ENCODE data around the gene NIPSNAP3A. TPM values are rescaled to one million over a fixed set of nuclear protein-coding genes. Genes with fewer than 3 reads are reported as not detected.

Gene NIPSNAP3A
- total RNA-seq, 5 donors from 2014 or later (not counting 1 experiment from before 2014, with no cell fraction given): 6.8 to 10.5 (median 9.8) TPM

DNA sequence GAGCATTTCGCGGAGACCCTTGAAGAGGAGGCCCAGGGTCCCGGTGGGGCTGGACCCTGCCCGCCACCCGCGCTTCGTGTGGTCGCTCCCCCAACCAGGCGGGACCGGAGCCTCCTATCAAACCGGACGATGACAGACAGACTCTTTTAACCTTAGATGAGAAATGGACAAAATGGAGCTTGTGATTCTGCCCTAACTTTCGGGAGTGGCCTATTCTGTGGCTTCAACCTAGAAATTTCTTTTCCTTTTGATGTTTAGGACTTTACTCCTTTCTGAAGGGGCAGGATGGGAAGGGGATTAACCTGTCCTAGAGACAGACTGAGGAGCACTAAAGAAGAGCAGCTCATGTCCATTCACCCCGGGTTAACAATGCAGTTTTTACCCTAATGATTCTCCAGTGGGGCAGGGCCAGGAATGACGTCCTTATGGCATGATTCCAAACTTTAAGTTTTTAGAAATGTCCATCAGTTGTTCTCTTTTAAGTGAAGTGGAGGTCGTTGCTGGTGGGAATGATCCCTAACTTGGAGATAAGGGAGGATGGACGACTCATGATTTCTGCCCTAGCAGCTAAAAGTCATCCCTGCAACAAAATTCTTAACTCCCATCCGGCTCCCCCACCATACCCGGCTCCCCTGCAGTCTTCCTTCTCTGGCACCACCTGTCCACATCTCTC, 1.0 kb downstream of the NIPSNAP3A start:
- POLR2A ChIA-PET: interaction anchor here (0.6 to 2.0 kb wide), 4 partner anchors 12 to 669 kb away, joined by 3 to 14 read pairs (median 4); no protein-coding TSS in a partner anchor
- H3K4me1 Mint-ChIP-seq: peaks cover 18 to 25% (median 19%) of the 10 kb centered on the region in 3 donors
- H3K9me3 Mint-ChIP-seq: no peaks in the 10 kb centered on the region
- peaks cover 0 to 6% of the 10 kb centered on the region in 2 donors for H3K36me3 ChIP-seq (ENCODE audit: control insufficient read depth in 2 of 2, extremely low read depth in 1 of 2, insufficient read depth in 1 of 2, low read length in 1 of 2)
- H3K27ac ChIP-seq (ENCODE audit: low read length): peak overlapping the region; percentile 90
- H3K36me3 Mint-ChIP-seq: peaks cover 11% of the 10 kb centered on the region
- H3K9me3 ChIP-seq: no peaks in the 10 kb centered on the region
- H3K27me3 ChIP-seq (replicated peaks in 1 of 2; ENCODE audit: control insufficient read depth in 2 of 2, extremely low read depth in 1 of 2, insufficient read depth in 2 of 2, low read length in 1 of 2): no peaks in the 10 kb centered on the region
- ATAC-seq (replicated peaks in 1 of 4) (no peak), DNase-seq (peak in 1 of 35 experiments; percentile 32)
- H3K27me3 Mint-ChIP-seq: no peaks in the 10 kb centered on the region
- H3K4me3 ChIP-seq (ENCODE audit: control insufficient read depth in 1 of 2, extremely low read depth in 1 of 2, low read length in 1 of 2): peak overlapping the region; percentile 74 to 94
- CTCF ChIA-PET: interaction anchor here (1.3 to 1.8 kb wide), 2 partner anchors 14 to 15 kb away, joined by 3 to 4 read pairs; no protein-coding TSS in a partner anchor
- H3K4me3 Mint-ChIP-seq: peak overlapping the region; percentile 81 to 93 (median 90)
- peak overlapping the region; percentile 96 for H3K27ac Mint-ChIP-seq
- peaks cover 6 to 13% of the 10 kb centered on the region in 2 experiments for H3K4me1 ChIP-seq (ENCODE audit: control insufficient read depth in 1 of 2, extremely low read depth in 1 of 2, insufficient read depth in 2 of 2, low read length in 2 of 2)
- 26% methylated on average over 7 of the region's 19 CpGs for WGBS (ENCODE audit: insufficient coverage)

DNA sequence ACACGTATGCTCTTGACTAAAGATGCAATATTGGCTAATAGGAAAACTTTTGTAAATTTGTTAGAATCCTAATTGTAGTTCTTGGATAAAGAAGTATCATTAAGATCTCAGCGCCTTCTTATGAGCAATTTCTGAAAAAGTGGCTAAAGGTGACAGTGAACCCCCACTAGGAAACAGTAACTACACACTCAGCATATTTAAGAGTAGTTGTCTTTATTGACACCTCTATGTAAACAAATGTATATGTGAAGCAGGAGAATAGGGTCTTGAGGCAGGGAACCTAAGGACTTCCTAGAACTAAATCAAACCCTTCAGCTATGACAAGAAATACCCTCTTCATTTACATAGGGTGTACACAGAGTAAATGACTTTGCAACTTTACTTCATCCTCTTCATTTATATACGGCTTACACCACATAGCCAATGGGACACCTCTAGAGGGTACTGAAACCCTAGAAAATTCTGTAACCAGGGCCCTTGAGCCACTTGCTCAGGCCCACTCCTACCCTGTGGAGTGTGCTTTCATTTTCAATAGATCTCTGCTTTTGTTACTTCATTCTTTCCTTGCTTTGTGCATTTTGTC, 2.8 kb downstream of the NIPSNAP3A start:
- Mint-ChIP-seq H3K4me1 (peaks cover 18 to 25% (median 19%) of the 10 kb centered on the region in 3 donors), H3K27me3 (no peaks in the 10 kb centered on the region), H3K4me3 (no peak overlapping the region), H3K36me3 (peaks cover 18% of the 10 kb centered on the region), H3K27ac (no peak overlapping the region), H3K9me3 (no peaks in the 10 kb centered on the region)
- no peaks in the 10 kb centered on the region for H3K9me3 ChIP-seq
- DNase-seq: no peak
- no peaks in the 10 kb centered on the region for H3K27me3 ChIP-seq (replicated peaks in 1 of 2; ENCODE audit: control insufficient read depth in 2 of 2, extremely low read depth in 1 of 2, insufficient read depth in 2 of 2, low read length in 1 of 2)
- H3K36me3 ChIP-seq (ENCODE audit: control insufficient read depth in 2 of 2, extremely low read depth in 1 of 2, insufficient read depth in 1 of 2, low read length in 1 of 2): peaks cover 0 to 11% of the 10 kb centered on the region in 2 donors
- WGBS (ENCODE audit: insufficient coverage): 100% methylated on average over 1 of the region's 3 CpGs
- ChIA-PET POLR2A (no interaction called here), CTCF (interaction anchor here in 1 of 2 donors (0.7 kb wide), 1 partner anchor 67 kb away, joined by 3 read pairs; no protein-coding TSS in a partner anchor)
- H3K4me1 ChIP-seq (ENCODE audit: control insufficient read depth in 1 of 2, extremely low read depth in 1 of 2, insufficient read depth in 2 of 2, low read length in 2 of 2): peaks cover 6 to 13% of the 10 kb centered on the region in 2 experiments
- H3K27ac ChIP-seq (ENCODE audit: low read length): no peak overlapping the region
- ATAC-seq (replicated peaks in 1 of 4): no peak
- H3K4me3 ChIP-seq (ENCODE audit: control insufficient read depth in 1 of 2, extremely low read depth in 1 of 2, low read length in 1 of 2): no peak overlapping the region

DNA sequence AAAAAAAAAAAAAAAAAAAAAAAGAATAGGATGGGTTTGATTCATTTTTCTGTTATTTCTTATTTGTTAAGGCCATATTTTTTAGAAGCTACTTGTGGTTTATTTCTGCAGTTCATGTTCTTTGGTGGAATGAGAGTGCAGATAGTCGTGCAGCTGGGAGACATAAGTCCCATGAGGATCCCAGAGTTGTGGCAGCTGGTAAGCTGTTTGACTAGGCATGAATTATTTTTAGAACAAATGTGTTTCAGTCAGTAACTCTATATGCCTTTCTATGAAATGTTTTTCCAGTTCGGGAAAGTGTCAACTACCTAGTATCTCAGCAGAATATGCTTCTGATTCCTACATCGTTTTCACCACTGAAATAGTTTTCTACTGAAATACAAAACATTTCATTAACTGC, 11.5 kb downstream of the NIPSNAP3A start:
- H3K9me3 Mint-ChIP-seq: no peaks in the 10 kb centered on the region
- H3K36me3 ChIP-seq (ENCODE audit: control insufficient read depth in 2 of 2, extremely low read depth in 1 of 2, insufficient read depth in 1 of 2, low read length in 1 of 2): peaks cover 0 to 4% of the 10 kb centered on the region in 2 donors
- H3K27ac Mint-ChIP-seq: peak overlapping the region in 1 of 2 donors; percentile 16
- H3K4me3 Mint-ChIP-seq: no peak overlapping the region
- POLR2A ChIA-PET: no interaction called here
- no peak overlapping the region for H3K4me3 ChIP-seq (ENCODE audit: control insufficient read depth in 1 of 2, extremely low read depth in 1 of 2, low read length in 1 of 2)
- no peaks in the 10 kb centered on the region for H3K27me3 Mint-ChIP-seq
- no peak overlapping the region for H3K27ac ChIP-seq (ENCODE audit: low read length)
- no peak for ATAC-seq (replicated peaks in 1 of 4)
- WGBS (ENCODE audit: insufficient coverage): no CpG with 5 or more reads among the region's 3 CpGs
- no peaks in the 10 kb centered on the region for H3K9me3 ChIP-seq
- no peak for DNase-seq
- H3K4me1 Mint-ChIP-seq: peaks cover 0 to 7% (median 6%) of the 10 kb centered on the region in 3 donors
- H3K4me1 ChIP-seq (ENCODE audit: control insufficient read depth in 1 of 2, extremely low read depth in 1 of 2, insufficient read depth in 2 of 2, low read length in 2 of 2): peaks cover 2 to 6% of the 10 kb centered on the region in 2 experiments
- peaks cover 11% of the 10 kb centered on the region for H3K36me3 Mint-ChIP-seq
- H3K27me3 ChIP-seq (replicated peaks in 1 of 2; ENCODE audit: control insufficient read depth in 2 of 2, extremely low read depth in 1 of 2, insufficient read depth in 2 of 2, low read length in 1 of 2): peaks cover 0 to 2% of the 10 kb centered on the region in 2 experiments
- CTCF ChIA-PET: interaction anchor here (0.7 to 1.0 kb wide), 3 partner anchors 15 to 1837 kb away, joined by 3 to 6 read pairs (median 4); no protein-coding TSS in a partner anchor

DNA sequence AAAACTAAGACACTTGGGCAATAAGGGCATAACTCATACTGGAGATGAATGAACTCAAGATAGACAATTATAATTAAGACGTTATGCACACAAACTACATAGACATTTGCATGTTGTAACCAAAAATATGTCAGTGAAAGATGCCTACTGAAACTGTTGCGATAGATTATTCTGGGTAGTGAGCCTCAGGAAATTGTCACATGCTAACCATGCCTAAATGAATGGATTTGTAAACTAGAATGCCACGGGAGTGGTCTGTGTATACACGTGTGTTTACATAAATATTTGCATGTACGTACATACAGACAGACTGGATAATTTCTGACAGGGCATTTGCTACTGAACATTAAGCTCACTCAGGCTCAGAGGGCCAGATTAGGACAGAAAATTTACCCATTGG, 17.7 kb downstream of the NIPSNAP3A start:
- Histone ChIP-seq H3K4me3 (ENCODE audit: control insufficient read depth in 1 of 2, extremely low read depth in 1 of 2, low read length in 1 of 2) (no peak overlapping the region), H3K36me3 (ENCODE audit: control insufficient read depth in 2 of 2, extremely low read depth in 1 of 2, insufficient read depth in 1 of 2, low read length in 1 of 2) (no peaks in the 10 kb centered on the region), H3K27ac (ENCODE audit: low read length) (no peak overlapping the region), H3K4me1 (ENCODE audit: control insufficient read depth in 1 of 2, extremely low read depth in 1 of 2, insufficient read depth in 2 of 2, low read length in 2 of 2) (peaks cover 2 to 13% of the 10 kb centered on the region in 2 experiments), H3K27me3 (replicated peaks in 1 of 2; ENCODE audit: control insufficient read depth in 2 of 2, extremely low read depth in 1 of 2, insufficient read depth in 2 of 2, low read length in 1 of 2) (peaks cover 0 to 8% of the 10 kb centered on the region in 2 experiments), H3K9me3 (no peaks in the 10 kb centered on the region)
- 83% methylated on average over 1 of the region's 5 CpGs for WGBS (ENCODE audit: insufficient coverage)
- no peak overlapping the region for H3K27ac Mint-ChIP-seq
- ATAC-seq (replicated peaks in 1 of 4) (no peak), DNase-seq (no peak)
- peaks cover 0 to 10% (median 6%) of the 10 kb centered on the region in 3 donors for H3K4me1 Mint-ChIP-seq
- H3K27me3 Mint-ChIP-seq: no peaks in the 10 kb centered on the region
- peak overlapping the region; percentile 86 to 92 (median 91) for H3K4me3 Mint-ChIP-seq
- POLR2A ChIA-PET: interaction anchor here in 1 of 2 donors (0.5 kb wide), 1 partner anchor 14 kb away, joined by 5 read pairs; no protein-coding TSS in a partner anchor
- CTCF ChIA-PET: no interaction called here
- H3K9me3 Mint-ChIP-seq: no peaks in the 10 kb centered on the region
- peaks cover 4% of the 10 kb centered on the region for H3K36me3 Mint-ChIP-seq

DNA sequence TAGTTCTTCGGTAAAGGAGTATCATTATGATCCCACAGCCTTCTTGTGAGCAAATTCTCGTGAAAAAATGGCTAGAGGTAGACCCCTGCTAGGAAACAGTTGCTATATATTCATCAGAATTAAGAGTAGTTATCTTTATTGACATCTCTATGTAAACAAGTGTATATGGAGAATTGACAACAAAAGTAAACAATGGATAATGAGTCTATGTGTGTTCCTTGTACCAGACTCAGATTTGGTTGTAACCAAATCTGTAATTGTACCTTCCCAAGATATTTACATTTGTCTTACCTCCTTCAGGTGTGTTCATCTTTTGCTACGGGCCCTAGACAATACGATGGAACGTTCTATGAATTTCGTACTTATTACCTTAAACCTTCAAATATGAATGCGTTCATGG, 18.5 kb downstream of the NIPSNAP3A start:
- ChIA-PET POLR2A (interaction anchor here in 1 of 2 donors (0.6 kb wide), 1 partner anchor 45 kb away, joined by 3 read pairs; no protein-coding TSS in a partner anchor), CTCF (no interaction called here)
- peaks cover 0 to 8% of the 10 kb centered on the region in 2 experiments for H3K27me3 ChIP-seq (replicated peaks in 1 of 2; ENCODE audit: control insufficient read depth in 2 of 2, extremely low read depth in 1 of 2, insufficient read depth in 2 of 2, low read length in 1 of 2)
- H3K9me3 ChIP-seq: no peaks in the 10 kb centered on the region
- ATAC-seq (replicated peaks in 1 of 4) (no peak), DNase-seq (no peak)
- H3K4me3 ChIP-seq (ENCODE audit: control insufficient read depth in 1 of 2, extremely low read depth in 1 of 2, low read length in 1 of 2): no peak overlapping the region
- H3K36me3 Mint-ChIP-seq: no peaks in the 10 kb centered on the region
- no peaks in the 10 kb centered on the region for H3K36me3 ChIP-seq (ENCODE audit: control insufficient read depth in 2 of 2, extremely low read depth in 1 of 2, insufficient read depth in 1 of 2, low read length in 1 of 2)
- H3K9me3 Mint-ChIP-seq: no peaks in the 10 kb centered on the region
- 100% methylated on average over 1 of the region's 7 CpGs for whole genome bisulfite sequencing (ENCODE audit: insufficient coverage)
- H3K27ac ChIP-seq (ENCODE audit: low read length): no peak overlapping the region
- H3K27me3 Mint-ChIP-seq: no peaks in the 10 kb centered on the region
- peaks cover 0 to 10% (median 6%) of the 10 kb centered on the region in 3 donors for H3K4me1 Mint-ChIP-seq
- H3K4me1 ChIP-seq (ENCODE audit: control insufficient read depth in 1 of 2, extremely low read depth in 1 of 2, insufficient read depth in 2 of 2, low read length in 2 of 2): peaks cover 2 to 13% of the 10 kb centered on the region in 2 experiments
- H3K27ac Mint-ChIP-seq: no peak overlapping the region
- H3K4me3 Mint-ChIP-seq: no peak overlapping the region

DNA sequence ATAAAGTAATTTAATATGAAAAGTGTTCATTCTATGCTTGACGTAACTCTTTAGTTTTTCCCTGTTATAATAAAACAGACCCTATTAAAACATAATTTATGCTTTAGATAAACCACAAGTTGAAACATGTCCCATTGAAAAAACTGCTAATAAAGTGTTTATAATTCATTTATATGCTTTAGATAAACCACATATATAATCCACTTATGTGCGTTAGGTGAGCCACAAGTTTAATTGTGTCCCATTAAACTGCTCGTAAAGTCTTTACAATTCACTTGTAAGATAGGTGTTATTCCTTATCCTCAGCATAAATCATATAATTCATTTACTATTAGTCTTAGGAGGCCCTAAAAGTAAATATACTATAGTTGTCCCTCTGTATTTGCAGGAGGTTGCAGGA, 20.0 kb downstream of the NIPSNAP3A start:
- POLR2A ChIA-PET: no interaction called here

More for the DNA sequence above, 20.0 kb downstream of the NIPSNAP3A start:
- no CpG with 5 or more reads among the region's 3 CpGs for whole genome bisulfite sequencing (ENCODE audit: insufficient coverage)
- no peaks in the 10 kb centered on the region for H3K9me3 Mint-ChIP-seq
- ATAC-seq (replicated peaks in 1 of 4): no peak
- H3K27me3 Mint-ChIP-seq: no peaks in the 10 kb centered on the region
- CTCF ChIA-PET: no interaction called here
- H3K27ac Mint-ChIP-seq: no peak overlapping the region
- Histone ChIP-seq H3K9me3 (no peaks in the 10 kb centered on the region), H3K27me3 (replicated peaks in 1 of 2; ENCODE audit: control insufficient read depth in 2 of 2, extremely low read depth in 1 of 2, insufficient read depth in 2 of 2, low read length in 1 of 2) (peaks cover 0 to 8% of the 10 kb centered on the region in 2 experiments), H3K4me3 (ENCODE audit: control insufficient read depth in 1 of 2, extremely low read depth in 1 of 2, low read length in 1 of 2) (no peak overlapping the region), H3K4me1 (ENCODE audit: control insufficient read depth in 1 of 2, extremely low read depth in 1 of 2, insufficient read depth in 2 of 2, low read length in 2 of 2) (peaks cover 2 to 13% of the 10 kb centered on the region in 2 experiments), H3K36me3 (ENCODE audit: control insufficient read depth in 2 of 2, extremely low read depth in 1 of 2, insufficient read depth in 1 of 2, low read length in 1 of 2) (no peaks in the 10 kb centered on the region), H3K27ac (ENCODE audit: low read length) (no peak overlapping the region)
- DNase-seq: no peak
- H3K36me3 Mint-ChIP-seq: no peaks in the 10 kb centered on the region
- peaks cover 0 to 10% (median 6%) of the 10 kb centered on the region in 3 donors for H3K4me1 Mint-ChIP-seq
- no peak overlapping the region for H3K4me3 Mint-ChIP-seq

All from T-cell (primary cell).